Panc1 (cell line): Measurements from ENCODE around the gene MGMT.

Experiments used
- POLR2AphosphoS5 ChIP-seq: IDR thresholded peaks from 2 replicates; pipeline ENCODE4 v1.6.1; 2012; ENCODE audit warnings: mild to moderate bottlenecking, low read depth, low read length, moderate library complexity
- REST ChIP-seq, 2 experiments: IDR thresholded peaks; 2 replicates each; pipeline ENCODE4 v1.6.1; 2011 to 2012; ENCODE audit warnings: low read depth in 2 of 2, control low read depth in 1 of 2, low read length in 1 of 2, mild to moderate bottlenecking in 1 of 2, moderate library complexity in 1 of 2; ENCODE audit not compliant: insufficient read depth in 1 of 2

- TF ChIP-seq REST (IDR thresholded peaks at IDR 0.05; ENCODE audit: insufficient read depth in 1 of 2, low read depth in 2 of 2, low read length in 1 of 2) (no peak), POLR2AphosphoS5 (no peak)
These were observed 342.8 kb downstream of the MGMT start for GRCh38 chr10:129809841-129810240.
